CD4-positive, alpha-beta T cell (primary cell): ENCODE results near the gene C11orf86. TPM values are rescaled to one million over a fixed set of nuclear protein-coding genes. Genes with fewer than 3 reads are reported as not detected.

ENCODE experiments used
- ATAC-seq: fragments of 200-7000 bp; cut with Tn5 transposase; one replicate; pipeline ENCODE4 v1.10.0; 2022; ENCODE audit warnings: mild to moderate bottlenecking; ENCODE audit not compliant: poor library complexity
- CTCF ChIA-PET: fragments of 350-600 bp; sonication (Branson Sonifier 250); formaldehyde crosslinking; loops from one replicate; lab custom pipeline; 2021; ENCODE audit warnings: antibody characterized with exemption, inconsistent platforms; lab: Charles Lee
- POLR2A ChIA-PET: fragments of 350-600 bp; sonication (Branson Sonifier 250); formaldehyde crosslinking; loops from one replicate; lab custom pipeline; 2021; ENCODE audit warnings: antibody characterized with exemption, inconsistent platforms; lab: Charles Lee
- DNase-seq, 14 experiments: peaks; one replicate each; pipeline ENCODE4 v3.0.0-alpha.2; 2013 to 2020; ENCODE audit warnings: mixed read lengths in 2 of 14
- H3K27ac ChIP-seq, 2 donors: one replicate each; pipeline versions ENCODE4 v1.5.1 to v1.7.0; 2013; ENCODE audit warnings: low read length in 2 of 2, low read depth in 1 of 2, mild to moderate bottlenecking in 1 of 2
- H3K27me3 ChIP-seq, 2 experiments: 1 replicate in 1 of 2; 2 replicates in 1 of 2; pipeline versions ENCODE4 v1.6.1 to v1.7.0; 2013; ENCODE audit warnings: low read length in 2 of 2, control low read depth in 1 of 2, mild to moderate bottlenecking in 1 of 2, moderate library complexity in 1 of 2; ENCODE audit not compliant: insufficient read depth in 2 of 2, control insufficient read depth in 1 of 2
- H3K36me3 ChIP-seq: one replicate; pipeline ENCODE4 v1.6.1; 2013; ENCODE audit warnings: low read length, control low read depth; ENCODE audit not compliant: insufficient read depth
- H3K4me1 ChIP-seq: one replicate; pipeline ENCODE4 v1.6.1; 2013; ENCODE audit warnings: low read length, control low read depth; ENCODE audit not compliant: insufficient read depth
- H3K4me3 ChIP-seq: one replicate; pipeline ENCODE4 v1.5.1; 2013; ENCODE audit warnings: mild to moderate bottlenecking, low read length, moderate library complexity
- H3K9me3 ChIP-seq, 2 experiments: 1 replicate in 1 of 2; 2 replicates in 1 of 2; pipeline versions ENCODE4 v1.6.1 to v1.7.0; 2013; ENCODE audit warnings: low read length in 2 of 2, mild to moderate bottlenecking in 2 of 2, control low read depth in 1 of 2, moderate library complexity in 1 of 2; ENCODE audit not compliant: control insufficient read depth in 1 of 2, insufficient read depth in 1 of 2
- H3K27ac Mint-ChIP-seq: one replicate; pipeline ENCODE4 v1.8.0; 2020; ENCODE audit warnings: mixed read lengths
- H3K27me3 Mint-ChIP-seq: one replicate; pipeline ENCODE4 v1.8.0; 2021; ENCODE audit warnings: mixed read lengths
- H3K36me3 Mint-ChIP-seq: one replicate; pipeline ENCODE4 v1.8.0; 2021; ENCODE audit warnings: low read depth, mixed read lengths
- H3K4me1 Mint-ChIP-seq: one replicate; pipeline ENCODE4 v1.8.0; 2021; ENCODE audit warnings: low read depth, mixed read lengths
- H3K4me3 Mint-ChIP-seq: one replicate; pipeline ENCODE4 v1.8.0; 2020; ENCODE audit warnings: mild to moderate bottlenecking, mixed read lengths
- H3K9me3 Mint-ChIP-seq: one replicate; pipeline ENCODE4 v1.8.0; 2020; ENCODE audit warnings: mixed read lengths
- CTCF ChIP-seq: fragments of 200-600 bp; IDR thresholded peaks from one replicate; pipeline ENCODE4 v1.8.0; 2022; ENCODE audit warnings: antibody characterized with exemption, mild to moderate bottlenecking
- intact Hi-C, 2 experiments: fragments of 100-400 bp; cut with DNase I in 1 of 2; cut with micrococcal nuclease in 1 of 2; formaldehyde crosslinking; loops; one replicate each; pipeline versions ENCODE4 v1.15.1 to v1.9.0; 2023 to 2025; cut with DNase I, micrococcal nuclease
- microRNA-seq: library from miRNA; unstranded; fragments of <30 nt; microRNA quantifications from one replicate; pipeline ENCODE4 v1.2.0, GENCODE V29; 2021; ENCODE audit warnings: borderline microRNAs expressed, borderline replicate concordance
- total RNA-seq, 174 experiments: library from RNA in 2 of 174; stranded (reverse) in 2 of 174; gene quantifications; one replicate each; pipeline ENCODE4 v1.2.3 and lab custom pipeline; 2021 to 2026

Gene C11orf86
- total RNA-seq, 2 experiments from 2014 or later: not detected

- TF ChIP-seq CTCF: no peak
- CTCF ChIA-PET: no interaction called here
- no peak overlapping the region for H3K4me3 ChIP-seq
Measured at GRCh38 chr11:67024966-67025365, 49.9 kb downstream of the C11orf86 start.

GRCh38 chr11:67025750-67026149, 50.6 kb downstream of the C11orf86 start:
- ChIA-PET POLR2A (no interaction called here), CTCF (no interaction called here)
- H3K4me1 ChIP-seq: peaks cover 34% of the 10 kb centered on the region
- peaks cover 68% of the 10 kb centered on the region for H3K27me3 Mint-ChIP-seq
- H3K4me1 Mint-ChIP-seq: peaks cover 32% of the 10 kb centered on the region
- H3K9me3 ChIP-seq: peaks cover 0 to 15% of the 10 kb centered on the region in 2 experiments
- H3K27ac ChIP-seq: no peak overlapping the region
- no peak overlapping the region for H3K4me3 ChIP-seq
- H3K36me3 ChIP-seq: no peaks in the 10 kb centered on the region
- H3K27me3 ChIP-seq: peaks cover 34 to 35% of the 10 kb centered on the region in 2 experiments
- TF ChIP-seq CTCF: no peak
- no peak for ATAC-seq
- H3K4me3 Mint-ChIP-seq: no peak overlapping the region
- intact Hi-C loops: no loop called here
- no peak for DNase-seq
- H3K36me3 Mint-ChIP-seq: no peaks in the 10 kb centered on the region
- H3K27ac Mint-ChIP-seq: no peak overlapping the region
- H3K9me3 Mint-ChIP-seq: no peaks in the 10 kb centered on the region

More at GRCh38 chr11:67024966-67025365, 49.9 kb downstream of the C11orf86 start:
- peak overlapping the region; percentile 82 for H3K4me3 Mint-ChIP-seq
- H3K4me1 Mint-ChIP-seq: peaks cover 32% of the 10 kb centered on the region
- H3K4me1 ChIP-seq: peaks cover 34% of the 10 kb centered on the region
- H3K9me3 ChIP-seq: peaks cover 0 to 15% of the 10 kb centered on the region in 2 experiments
- peak overlapping the region; percentile 73 for H3K27ac Mint-ChIP-seq
- peaks cover 28 to 34% of the 10 kb centered on the region in 2 experiments for H3K27me3 ChIP-seq
- no peaks in the 10 kb centered on the region for H3K36me3 Mint-ChIP-seq
- intact Hi-C loops: no loop called here
- H3K27ac ChIP-seq: no peak overlapping the region
- POLR2A ChIA-PET: no interaction called here
- no peak for DNase-seq
- ATAC-seq: peak; percentile 11
- no peaks in the 10 kb centered on the region for H3K9me3 Mint-ChIP-seq
- H3K36me3 ChIP-seq: no peaks in the 10 kb centered on the region
- H3K27me3 Mint-ChIP-seq: peaks cover 61% of the 10 kb centered on the region

Small RNAs within 50 kb of the gene (microRNA-seq; reads per million reads assigned to microRNA genes)
- gene MIR3163: not detected

Other genes starting within 250 kb of the C11orf86 start
- gene SPTBN2, start 246.1 kb upstream of the C11orf86 start, total RNA-seq: not detected
- gene RCE1, start 131.9 kb upstream of the C11orf86 start, total RNA-seq: 10 to 100 TPM; 60.1 to 63.0 TPM
- gene LRFN4, start 118.2 kb upstream of the C11orf86 start, total RNA-seq: 1 to 10 TPM; 1.6 to 2.5 TPM
- gene PC, start 16.9 kb upstream of the C11orf86 start, total RNA-seq: 1 to 10 TPM; 5.1 to 7.1 TPM
- not detected for gene SYT12, start 47.8 kb downstream of the C11orf86 start, total RNA-seq
- gene RHOD, start 81.5 kb downstream of the C11orf86 start, total RNA-seq: not detected
- 100 to 1,000 TPM; 410 to 412 TPM for gene KDM2A, start 144.0 kb downstream of the C11orf86 start, total RNA-seq